ENCODE data around the gene GRM1.

The GRM1 gene

GRCh38 chr6:146095481-146095880 is 66.6 kb downstream of the GRM1 start:
- DNase-seq (ENCODE audit: extremely low read depth in 1 of 2, low read depth in 1 of 2), result no peak

GRCh38 chr6:146097586-146097985 is 68.7 kb downstream of the GRM1 start:
- DNase-seq (ENCODE audit: extremely low read depth in 1 of 2, low read depth in 1 of 2), result no peak

- no peak for DNase-seq (ENCODE audit: extremely low read depth in 1 of 2, low read depth in 1 of 2)
Measured at GRCh38 chr6:146100776-146101175, 71.9 kb downstream of the GRM1 start.

GRCh38 chr6:146103416-146104072 is 74.7 kb downstream of the GRM1 start:
- no peak for DNase-seq (ENCODE audit: extremely low read depth in 1 of 2, low read depth in 1 of 2)

- DNase-seq (ENCODE audit: extremely low read depth in 1 of 2, low read depth in 1 of 2), result no peak
Measured at GRCh38 chr6:146106532-146106931, 77.7 kb downstream of the GRM1 start.

GRCh38 chr6:146110990-146111389 is 82.1 kb downstream of the GRM1 start:
- no peak for DNase-seq (ENCODE audit: extremely low read depth in 1 of 2, low read depth in 1 of 2)

GRCh38 chr6:146111881-146112450 is 83.1 kb downstream of the GRM1 start:
- DNase-seq (ENCODE audit: extremely low read depth in 1 of 2, low read depth in 1 of 2), result no peak

- DNase-seq (ENCODE audit: extremely low read depth in 1 of 2, low read depth in 1 of 2), result no peak
Measured at GRCh38 chr6:146113084-146113623, 84.3 kb downstream of the GRM1 start.

GRCh38 chr6:146123616-146124015 is 94.8 kb downstream of the GRM1 start:
- DNase-seq (ENCODE audit: extremely low read depth in 1 of 2, low read depth in 1 of 2), result no peak

GRCh38 chr6:146127447-146128215 is 98.8 kb downstream of the GRM1 start:
- DNase-seq (ENCODE audit: extremely low read depth in 1 of 2, low read depth in 1 of 2), result no peak

- DNase-seq (ENCODE audit: extremely low read depth in 1 of 2, low read depth in 1 of 2), result no peak
Measured at GRCh38 chr6:146133866-146134265, 105.0 kb downstream of the GRM1 start.

- no peak for DNase-seq (ENCODE audit: extremely low read depth in 1 of 2, low read depth in 1 of 2)
Measured at GRCh38 chr6:146135167-146135566, 106.3 kb downstream of the GRM1 start.

GRCh38 chr6:146146836-146147235 is 118.0 kb downstream of the GRM1 start:
- no peak for DNase-seq (ENCODE audit: extremely low read depth in 1 of 2, low read depth in 1 of 2)

GRCh38 chr6:146149770-146150169 is 120.9 kb downstream of the GRM1 start:
- no peak for DNase-seq (ENCODE audit: extremely low read depth in 1 of 2, low read depth in 1 of 2)

- no peak for DNase-seq (ENCODE audit: extremely low read depth in 1 of 2, low read depth in 1 of 2)
Measured at GRCh38 chr6:146153040-146153758, 124.3 kb downstream of the GRM1 start.

GRCh38 chr6:146154197-146154596 is 125.3 kb downstream of the GRM1 start:
- no peak for DNase-seq (ENCODE audit: extremely low read depth in 1 of 2, low read depth in 1 of 2)

- no peak for DNase-seq (ENCODE audit: extremely low read depth in 1 of 2, low read depth in 1 of 2)
Measured at GRCh38 chr6:146161664-146162063, 132.8 kb downstream of the GRM1 start.

- DNase-seq (ENCODE audit: extremely low read depth in 1 of 2, low read depth in 1 of 2), result no peak
Measured at GRCh38 chr6:146169872-146170271, 141.0 kb downstream of the GRM1 start.

- no peak for DNase-seq (ENCODE audit: extremely low read depth in 1 of 2, low read depth in 1 of 2)
Measured at GRCh38 chr6:146177785-146178184, 148.9 kb downstream of the GRM1 start.

GRCh38 chr6:146183831-146184230 is 155.0 kb downstream of the GRM1 start:
- no peak for DNase-seq (ENCODE audit: extremely low read depth in 1 of 2, low read depth in 1 of 2)

- no peak for DNase-seq (ENCODE audit: extremely low read depth in 1 of 2, low read depth in 1 of 2)
Measured at GRCh38 chr6:146184701-146185100, 155.8 kb downstream of the GRM1 start.

All from activated CD8-positive, alpha-beta memory T cell treated with anti-CD3 and anti-CD28 coated beads for 1 hour (primary cell).